Ishikawa (cell line): ENCODE data around the gene SRGAP1.

Experiments used
- CEBPB ChIP-seq: IDR thresholded peaks from 2 replicates; pipeline ENCODE4 v1.6.1; 2012
- CREB1 ChIP-seq: IDR thresholded peaks from 2 replicates; pipeline ENCODE4 v1.6.1; 2012; ENCODE audit warnings: low read depth
- EGR1 ChIP-seq: IDR thresholded peaks from 2 replicates; pipeline ENCODE4 v1.6.1; 2012
- EP300 ChIP-seq: IDR thresholded peaks from 2 replicates; pipeline ENCODE4 v1.6.1; 2012; ENCODE audit warnings: borderline replicate concordance
- FOXM1 ChIP-seq: IDR thresholded peaks from 2 replicates; pipeline ENCODE4 v1.6.1; 2012; ENCODE audit warnings: low read depth, borderline replicate concordance
- MAX ChIP-seq: IDR thresholded peaks from 2 replicates; pipeline ENCODE4 v1.6.1; 2012
- NFIC ChIP-seq: IDR thresholded peaks from 2 replicates; pipeline ENCODE4 v1.6.1; 2012
- RAD21 ChIP-seq: IDR thresholded peaks from 2 replicates; pipeline ENCODE4 v1.6.1; 2012; ENCODE audit warnings: low read depth
- REST ChIP-seq: IDR thresholded peaks from 2 replicates; pipeline ENCODE4 v1.6.1; 2012; ENCODE audit warnings: low read depth, mild to moderate bottlenecking
- TAF1 ChIP-seq: IDR thresholded peaks from 2 replicates; pipeline ENCODE4 v1.6.1; 2012; ENCODE audit warnings: low read depth, mild to moderate bottlenecking
- TCF12 ChIP-seq: IDR thresholded peaks from 2 replicates; pipeline ENCODE4 v1.6.1; 2012; ENCODE audit warnings: low read depth
- TEAD4 ChIP-seq: IDR thresholded peaks from 2 replicates; pipeline ENCODE4 v1.6.1; 2012
- USF1 ChIP-seq: IDR thresholded peaks from 2 replicates; pipeline ENCODE4 v1.6.1; 2012
- YY1 ChIP-seq: IDR thresholded peaks from 2 replicates; pipeline ENCODE4 v1.6.1; 2012; ENCODE audit warnings: low read depth
- ZBTB7A ChIP-seq: IDR thresholded peaks from 2 replicates; pipeline ENCODE4 v1.6.1; 2012; ENCODE audit warnings: low read depth

SRGAP1 gene

GRCh38 chr12:63985945-63986344, 141.4 kb downstream of the SRGAP1 start:
- TF ChIP-seq EGR1 (no peak), ZBTB7A (no peak), CREB1 (no peak), REST (no peak), TEAD4 (no peak), CEBPB (no peak), NFIC (no peak)

- TF ChIP-seq REST (no peak), USF1 (no peak), RAD21 (no peak), EP300 (no peak), EGR1 (no peak), CREB1 (no peak)
These were observed 144.9 kb downstream of the SRGAP1 start for GRCh38 chr12:63989301-63989845.

- TF ChIP-seq EGR1 = no peak
- no peak for TF ChIP-seq TEAD4
- TF ChIP-seq USF1 = no peak
- no peak for TF ChIP-seq CEBPB
- TF ChIP-seq ZBTB7A = no peak
- no peak for TF ChIP-seq TAF1
- no peak for TF ChIP-seq FOXM1
- no peak for TF ChIP-seq CREB1
- TF ChIP-seq EP300 = no peak
- TF ChIP-seq NFIC = no peak
- TF ChIP-seq RAD21 = no peak
- TF ChIP-seq MAX = no peak
- no peak for TF ChIP-seq REST
- no peak for TF ChIP-seq YY1
- no peak for TF ChIP-seq TCF12
These were observed 146.5 kb downstream of the SRGAP1 start for GRCh38 chr12:63990828-63991547.

GRCh38 chr12:63994704-63995103, 150.2 kb downstream of the SRGAP1 start:
- TF ChIP-seq RAD21 = no peak
- no peak for TF ChIP-seq TCF12
- no peak for TF ChIP-seq MAX
- no peak for TF ChIP-seq EGR1
- TF ChIP-seq FOXM1 = no peak
- no peak for TF ChIP-seq USF1
- no peak for TF ChIP-seq CREB1
